HG03354 (cell line): ENCODE measurements around the gene MMP25.

Experiments
- ATAC-seq: cut with Tn5 transposase; IDR thresholded peaks from one replicate; pipeline ENCODE4 v1.9.1; 2021; ENCODE audit warnings: mild to moderate bottlenecking; ENCODE audit not compliant: unreplicated experiment, poor library complexity, severe bottlenecking

The MMP25 gene, protein sequence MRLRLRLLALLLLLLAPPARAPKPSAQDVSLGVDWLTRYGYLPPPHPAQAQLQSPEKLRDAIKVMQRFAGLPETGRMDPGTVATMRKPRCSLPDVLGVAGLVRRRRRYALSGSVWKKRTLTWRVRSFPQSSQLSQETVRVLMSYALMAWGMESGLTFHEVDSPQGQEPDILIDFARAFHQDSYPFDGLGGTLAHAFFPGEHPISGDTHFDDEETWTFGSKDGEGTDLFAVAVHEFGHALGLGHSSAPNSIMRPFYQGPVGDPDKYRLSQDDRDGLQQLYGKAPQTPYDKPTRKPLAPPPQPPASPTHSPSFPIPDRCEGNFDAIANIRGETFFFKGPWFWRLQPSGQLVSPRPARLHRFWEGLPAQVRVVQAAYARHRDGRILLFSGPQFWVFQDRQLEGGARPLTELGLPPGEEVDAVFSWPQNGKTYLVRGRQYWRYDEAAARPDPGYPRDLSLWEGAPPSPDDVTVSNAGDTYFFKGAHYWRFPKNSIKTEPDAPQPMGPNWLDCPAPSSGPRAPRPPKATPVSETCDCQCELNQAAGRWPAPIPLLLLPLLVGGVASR

DNA sequence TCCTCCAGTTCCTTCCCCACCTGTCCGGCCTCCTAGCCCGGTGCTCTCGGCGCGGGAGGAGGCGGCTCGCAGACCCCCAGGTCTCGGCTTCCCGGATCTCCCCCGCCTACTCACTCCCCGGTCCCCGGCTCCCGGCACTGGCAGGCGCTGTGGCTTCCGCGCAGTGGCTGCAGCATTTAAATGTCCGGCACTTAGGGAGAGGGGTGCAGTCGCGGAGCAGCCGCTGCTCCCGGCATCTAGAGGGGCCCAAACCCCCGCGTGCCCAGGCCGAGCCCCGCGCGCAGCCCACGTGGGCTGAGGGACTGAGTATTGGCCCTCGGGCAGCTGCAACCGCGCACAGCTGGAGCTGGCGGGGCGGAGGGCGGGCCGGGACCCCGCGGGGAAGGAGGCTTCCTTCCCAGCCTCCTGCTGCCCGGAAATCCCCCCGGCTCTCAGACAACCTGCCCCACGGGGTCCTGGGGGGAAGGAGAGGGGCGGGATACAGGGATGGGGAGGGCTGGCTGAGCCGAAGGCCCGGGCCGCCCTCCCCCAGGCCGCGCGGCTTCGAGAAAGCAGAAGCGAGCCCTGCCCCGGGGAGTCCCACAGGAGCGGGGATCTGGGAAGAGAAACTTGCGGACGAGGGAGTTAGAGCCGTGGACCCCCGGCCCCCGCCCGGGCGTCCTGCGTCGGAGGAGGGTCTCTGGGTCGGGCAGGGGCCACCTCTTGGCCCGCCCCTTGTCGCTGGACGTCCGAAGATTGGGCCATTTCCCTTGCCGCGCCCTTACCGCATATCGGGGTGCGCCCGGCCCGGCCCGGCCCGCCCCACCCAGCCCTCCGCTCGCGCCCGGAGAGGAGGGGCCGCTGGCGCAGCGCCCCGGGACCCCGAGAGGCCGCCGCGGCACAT lies at the start of gene MMP25:
Gene MMP25 (plus strand): TSS at position 804 of the 883 bp plus-strand sequence. CDS start 357 bp downstream, outside the sequence.
- ATAC-seq = no peak

DNA sequence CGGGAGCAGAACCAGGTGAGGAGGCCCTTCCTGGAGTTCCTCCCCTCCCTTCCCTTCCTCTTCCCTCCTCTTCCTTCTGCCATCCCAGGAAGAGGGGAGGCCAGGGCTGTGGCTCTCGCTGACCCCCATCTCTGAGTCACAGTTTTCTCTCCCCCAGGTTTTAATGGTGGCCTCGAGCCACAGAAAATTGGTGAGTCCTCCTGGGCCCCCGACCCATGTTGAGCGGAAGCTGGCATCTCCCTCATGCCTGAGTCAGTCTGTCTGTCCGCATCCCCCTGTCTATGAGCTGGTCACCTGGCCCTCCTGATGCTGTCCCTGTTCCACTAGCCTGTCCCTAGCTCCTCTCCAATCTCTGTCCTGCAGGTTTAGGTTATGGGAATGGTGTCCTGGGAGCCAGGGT lies 46.4 kb upstream of the MMP25 start:
- ATAC-seq = no peak

DNA sequence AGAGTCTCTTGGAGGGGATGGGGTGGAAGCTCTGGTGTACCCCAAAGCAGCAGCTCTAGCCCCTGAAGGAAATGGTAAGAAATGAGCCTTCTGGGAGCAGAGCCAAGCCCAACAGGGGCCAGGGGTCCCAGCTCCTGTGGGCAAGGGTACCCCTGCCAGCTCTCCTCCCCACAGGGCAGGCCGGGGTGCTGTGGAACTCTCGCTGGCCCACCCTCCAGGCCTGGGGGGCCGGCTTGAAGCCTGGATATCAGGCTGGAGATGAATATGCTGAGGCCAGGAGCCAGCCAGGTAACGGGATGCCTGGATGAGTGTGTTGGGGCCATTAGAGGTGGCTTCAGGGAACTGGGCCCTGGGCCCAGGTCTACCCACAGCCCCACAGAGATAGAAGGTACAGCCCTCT lies 45.8 kb upstream of the MMP25 start:
- no peak for ATAC-seq

DNA sequence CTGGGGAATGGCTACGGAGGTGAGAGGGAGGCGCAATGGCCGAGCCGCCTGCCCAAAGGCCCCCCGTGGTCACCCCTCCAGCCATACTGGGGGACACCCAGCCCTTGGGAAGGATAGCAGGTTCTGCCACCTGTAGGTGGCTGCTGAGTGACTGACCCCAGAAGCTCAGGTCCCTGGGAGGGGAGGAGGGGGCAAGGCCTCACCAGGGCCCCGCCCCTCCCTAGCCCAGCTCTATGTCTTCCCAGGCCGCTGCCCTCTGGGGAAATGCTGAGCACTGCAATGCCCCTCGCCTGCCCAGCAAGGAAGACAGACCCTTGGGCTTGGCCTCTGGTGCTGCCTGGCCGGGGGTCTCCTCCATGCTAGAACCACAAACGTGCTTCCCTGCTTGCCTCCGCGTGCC lies 45.0 kb upstream of the MMP25 start:
- ATAC-seq = no peak

DNA sequence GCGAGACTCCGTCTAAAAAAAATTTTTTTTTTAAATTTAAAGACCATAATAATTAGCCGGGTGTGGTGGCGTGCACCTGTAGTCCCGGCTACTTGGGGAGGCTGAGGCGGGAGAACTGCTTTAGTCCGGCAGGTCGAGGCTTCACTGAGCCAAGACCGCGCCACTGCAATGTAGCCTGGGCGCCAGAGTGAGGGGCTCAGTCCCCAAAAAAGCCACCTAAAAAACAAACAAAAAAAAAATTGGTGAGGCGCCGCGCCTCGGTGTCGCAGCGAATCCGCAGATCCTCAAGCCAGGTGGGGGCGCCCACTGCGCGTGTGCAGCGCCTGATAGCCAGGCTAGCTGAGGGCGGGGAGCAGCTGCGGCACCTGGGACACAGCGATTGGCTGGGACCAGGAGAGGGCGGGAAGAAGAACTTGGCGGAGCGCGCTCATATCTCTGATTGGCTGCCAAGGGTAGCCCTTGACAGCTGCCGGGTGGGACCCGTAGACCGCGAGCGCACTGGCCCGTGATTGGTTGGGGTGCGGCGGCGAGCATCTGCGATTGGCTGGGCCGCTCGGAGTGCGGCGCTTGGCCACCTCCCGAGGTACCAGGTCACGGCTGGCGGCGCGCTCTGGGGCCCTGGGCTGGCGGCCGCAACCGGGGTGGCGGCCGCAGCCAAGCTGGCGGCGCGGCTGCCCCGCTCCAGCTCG lies 42.6 kb upstream of the MMP25 start:
- ATAC-seq = peak; percentile 90

DNA sequence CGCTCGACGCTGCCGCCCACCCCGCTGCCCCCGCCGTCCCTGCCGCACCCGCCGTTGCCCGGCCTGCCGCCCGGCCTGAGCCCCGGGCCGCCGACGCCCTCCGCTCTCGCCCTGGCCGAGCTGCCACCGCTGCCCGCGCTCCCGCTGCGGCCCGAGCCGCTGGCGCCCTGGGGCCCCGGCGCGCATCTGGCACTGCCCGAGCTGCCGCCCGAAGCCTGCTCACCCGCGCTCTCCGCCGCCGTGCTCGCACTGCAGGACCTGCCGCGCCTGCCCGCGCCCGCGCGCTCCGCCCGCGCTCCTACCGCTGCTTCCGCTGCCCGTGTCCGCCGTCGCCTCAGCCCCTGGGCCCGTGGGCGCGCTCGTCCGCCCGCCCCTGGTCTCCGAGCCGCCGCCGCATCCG lies 42.0 kb upstream of the MMP25 start:
- ATAC-seq = peak; percentile 12

DNA sequence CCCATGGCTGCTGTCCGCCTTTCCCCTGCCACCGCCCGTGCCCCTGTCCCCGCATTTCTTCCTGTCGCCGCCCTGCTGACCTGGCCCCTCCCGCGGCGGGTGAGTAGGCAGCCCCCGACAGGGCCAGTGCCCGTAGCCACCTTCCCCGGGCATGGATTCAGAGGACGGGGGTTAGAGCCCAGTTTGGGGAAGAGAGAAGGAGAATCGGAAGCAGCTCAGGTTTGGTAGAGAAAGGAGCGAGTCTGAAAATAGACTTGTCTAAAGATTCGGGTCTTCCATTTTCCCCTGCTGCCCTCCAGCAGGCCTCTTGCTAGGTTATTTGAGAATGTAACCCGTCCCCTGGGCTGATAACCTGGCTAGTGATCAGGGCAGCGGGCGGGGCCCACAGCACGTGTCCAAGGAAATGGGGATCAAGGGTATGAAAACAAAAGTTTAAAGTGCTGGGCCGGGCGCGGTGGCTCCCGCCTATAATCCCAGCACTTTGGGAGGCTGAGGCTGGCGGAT lies 41.5 kb upstream of the MMP25 start:
- no peak for ATAC-seq

DNA sequence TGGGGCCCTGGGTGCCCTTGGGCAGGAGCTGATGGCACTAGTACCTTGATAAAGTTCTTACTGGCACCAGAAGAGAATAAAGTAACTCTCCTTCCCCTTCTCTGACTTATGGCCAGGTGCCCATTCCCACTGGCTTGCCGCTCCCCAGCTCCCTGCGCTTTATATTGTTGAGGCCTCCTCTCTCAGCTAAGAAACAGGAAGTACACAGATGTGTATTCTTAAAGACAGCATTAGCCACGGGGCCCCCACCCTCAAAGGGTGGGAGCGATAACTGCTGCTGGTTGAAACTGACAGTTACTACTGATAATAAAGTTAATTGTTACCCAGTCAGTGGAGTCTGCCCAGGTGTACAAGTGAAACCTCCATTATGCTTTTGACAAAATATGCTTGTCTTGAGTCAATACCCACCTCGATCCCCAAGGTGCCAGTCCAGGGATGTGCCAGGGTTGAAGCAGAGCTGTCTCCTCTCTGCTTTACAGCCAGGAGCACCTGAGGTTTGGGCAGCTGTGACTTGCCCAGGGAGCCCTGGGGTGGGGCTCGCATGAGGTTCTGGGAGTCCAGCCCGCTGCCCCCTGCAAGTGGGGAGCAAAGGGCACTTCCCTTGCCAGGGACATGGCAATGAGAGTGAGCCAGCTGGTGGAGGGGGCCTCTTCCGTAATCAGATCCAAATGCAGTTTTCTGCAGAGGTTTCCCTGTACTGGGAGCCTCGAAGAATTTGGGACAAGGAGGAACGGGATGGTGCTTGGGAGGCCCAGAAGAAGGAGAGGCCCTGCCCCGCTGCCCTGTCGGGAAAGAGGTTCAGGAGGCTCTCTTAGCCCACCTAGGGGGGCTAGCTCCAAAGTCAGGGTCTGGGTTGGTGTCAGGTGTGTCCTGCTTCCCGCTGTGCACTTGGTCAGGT lies 39.1 kb upstream of the MMP25 start:
- no peak for ATAC-seq

DNA sequence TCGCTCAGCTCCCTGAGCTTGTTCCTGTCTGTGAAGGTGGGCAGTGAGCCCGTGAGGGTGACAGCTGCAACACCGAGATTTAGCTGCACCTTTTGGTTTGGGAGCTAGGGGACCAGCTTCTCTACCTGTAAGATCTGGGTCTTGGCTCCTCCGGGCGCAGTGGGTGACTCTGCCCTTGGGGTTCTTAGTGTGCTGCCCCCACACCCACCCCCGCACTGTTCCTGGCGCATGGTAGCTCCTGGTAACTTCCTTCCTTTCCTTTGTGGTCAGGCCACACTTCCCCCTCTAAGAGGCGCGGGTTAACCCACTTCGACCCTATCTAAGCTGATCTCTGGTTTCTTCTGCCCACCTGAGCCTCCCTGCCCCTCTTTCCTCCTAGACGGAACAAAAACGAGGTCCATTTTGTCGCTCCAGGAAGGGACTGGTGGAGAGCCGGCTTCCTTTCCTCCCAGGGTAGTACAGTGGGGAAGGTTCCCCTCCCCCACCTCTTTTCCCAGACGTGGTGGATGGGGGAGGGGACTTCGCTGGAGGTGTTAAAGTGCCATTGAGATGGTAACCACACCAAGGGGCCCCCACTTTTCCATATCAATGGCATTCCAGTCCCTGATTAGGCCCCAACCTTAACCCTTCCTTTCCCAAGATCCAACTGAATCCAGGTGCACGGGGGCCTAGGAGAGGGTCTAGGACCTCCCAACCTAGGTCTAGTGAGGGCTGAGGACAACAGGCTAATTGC lies 38.2 kb upstream of the MMP25 start:
- ATAC-seq = no peak

DNA sequence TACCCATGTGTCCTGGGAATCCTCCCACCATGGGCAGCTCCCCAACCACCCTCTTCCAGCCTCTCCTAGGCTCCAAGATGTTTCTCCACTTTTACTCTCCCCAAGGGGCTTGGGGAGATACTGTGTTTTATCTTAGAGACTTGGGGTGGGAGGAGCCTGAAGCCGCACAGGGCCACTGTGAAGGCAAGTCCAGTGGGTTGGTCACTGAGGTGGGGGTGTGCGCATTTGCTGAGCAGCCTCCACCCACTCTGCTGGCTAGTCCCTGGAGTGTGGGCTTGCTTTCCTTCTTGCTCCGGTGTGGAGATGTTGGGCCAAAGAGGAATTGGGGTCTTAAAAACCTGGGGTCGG lies 37.7 kb upstream of the MMP25 start:
- no peak for ATAC-seq

DNA sequence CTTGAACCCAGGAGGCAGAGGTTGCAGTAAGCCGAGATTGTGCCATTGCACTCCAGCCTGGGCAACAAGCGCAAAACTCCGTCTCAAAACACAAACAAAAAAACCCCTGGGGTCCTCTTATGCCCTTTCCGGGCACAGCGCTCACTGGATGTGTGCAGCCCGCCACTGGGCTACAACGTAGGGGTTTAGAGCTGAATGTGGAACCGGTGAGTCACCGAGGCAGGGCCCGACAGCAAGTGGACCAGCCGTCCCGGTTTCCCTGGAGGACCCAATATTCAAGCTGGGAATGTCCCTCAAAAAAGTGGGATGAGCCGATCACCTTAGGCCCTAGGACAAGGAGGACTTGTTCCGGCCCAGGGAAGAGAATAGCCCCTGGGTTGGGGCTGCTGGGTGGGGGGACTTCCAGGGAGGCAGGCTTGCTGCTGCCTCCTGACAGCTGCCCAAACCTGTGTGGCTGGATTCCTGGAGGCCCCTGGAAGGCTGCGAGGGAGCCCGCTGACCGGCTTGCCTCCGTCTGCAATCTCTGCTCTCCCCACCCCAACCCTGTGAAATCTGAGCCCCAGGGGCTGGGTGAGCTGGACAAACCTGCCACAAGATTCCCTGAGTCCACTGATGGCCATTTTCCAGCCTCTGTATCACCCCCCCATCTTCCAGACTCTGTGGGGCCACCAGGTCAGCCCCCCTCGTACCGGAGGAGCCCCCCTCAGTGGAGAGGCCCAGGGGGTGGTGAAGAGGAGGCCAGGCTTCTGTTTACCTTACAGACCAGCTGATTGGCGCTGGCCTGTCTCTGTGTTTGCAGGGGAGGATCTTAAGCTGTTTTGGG lies 36.6 kb upstream of the MMP25 start:
- no peak for ATAC-seq

DNA sequence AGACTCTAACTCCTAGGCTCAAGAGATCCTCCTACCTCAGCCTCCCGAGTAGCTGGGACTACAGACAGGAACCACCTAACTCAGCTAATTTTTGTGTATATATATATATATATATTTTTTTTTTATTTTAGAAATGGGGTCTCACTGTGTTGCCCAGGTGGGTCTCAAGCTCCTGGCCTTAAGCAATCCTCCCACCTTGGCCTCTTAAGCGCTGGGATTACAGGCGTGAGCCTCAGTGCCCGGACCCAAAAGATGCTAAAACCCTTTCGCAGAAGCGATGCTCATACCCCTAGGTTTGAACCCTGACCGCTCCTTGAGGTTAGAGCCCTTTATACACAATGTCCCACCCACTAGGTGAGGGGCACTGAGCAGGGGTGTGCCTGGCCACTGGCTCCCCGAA lies 35.9 kb upstream of the MMP25 start:
- ATAC-seq = no peak

DNA sequence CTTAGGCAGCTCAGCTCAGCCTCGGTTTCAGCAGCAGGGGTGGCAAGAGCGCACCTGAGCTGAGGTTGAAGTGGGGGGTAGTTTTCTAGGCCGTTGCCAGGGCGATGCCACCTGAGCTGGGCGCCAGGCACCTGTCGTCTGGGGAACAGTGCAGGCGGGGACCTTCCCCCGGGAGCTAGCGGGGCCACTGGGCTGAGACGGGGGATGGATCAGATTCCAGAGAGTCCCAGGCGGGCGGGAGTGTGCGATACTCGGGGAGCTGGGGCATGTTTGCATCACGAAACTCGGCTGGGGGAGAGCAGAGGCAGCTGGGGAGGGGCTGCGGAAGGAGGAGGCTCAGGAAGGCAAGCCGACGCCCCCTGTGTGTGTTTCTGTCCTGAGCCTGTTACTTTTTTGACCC lies 34.1 kb upstream of the MMP25 start:
- no peak for ATAC-seq

DNA sequence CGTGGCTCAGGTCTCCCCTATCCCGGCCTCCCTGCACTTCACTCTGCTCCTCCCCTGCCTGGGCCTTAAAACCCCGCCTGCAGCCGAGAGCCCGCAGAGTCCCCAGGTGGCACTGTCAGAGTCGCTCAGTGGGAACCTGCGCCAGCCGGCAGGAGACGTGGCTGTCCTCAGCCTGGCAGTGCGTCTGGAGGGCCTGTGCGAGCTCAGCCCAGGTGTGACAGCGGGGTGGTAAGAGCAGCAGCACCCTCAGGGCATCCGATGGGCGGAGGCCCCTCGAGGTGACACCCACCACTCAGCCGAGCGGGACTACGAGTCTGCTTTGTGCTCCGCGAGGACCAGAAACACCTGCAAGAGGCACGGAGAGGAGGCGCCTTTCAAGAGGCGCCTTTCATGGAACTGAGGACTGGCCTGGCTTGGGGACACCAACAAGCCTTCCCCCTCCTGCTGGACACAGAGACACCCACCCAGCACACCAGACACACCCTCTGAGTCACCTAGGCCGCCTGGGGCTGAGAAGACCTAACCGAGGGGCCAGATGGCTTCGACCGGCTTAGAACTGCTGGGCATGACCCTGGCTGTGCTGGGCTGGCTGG lies 33.4 kb upstream of the MMP25 start, which contains the start of gene CLDN9:
Gene CLDN9 (plus strand): TSS at position 96 of the 593 bp plus-strand sequence. CDS start 440 bp downstream, at position 536.
- ATAC-seq = no peak

DNA sequence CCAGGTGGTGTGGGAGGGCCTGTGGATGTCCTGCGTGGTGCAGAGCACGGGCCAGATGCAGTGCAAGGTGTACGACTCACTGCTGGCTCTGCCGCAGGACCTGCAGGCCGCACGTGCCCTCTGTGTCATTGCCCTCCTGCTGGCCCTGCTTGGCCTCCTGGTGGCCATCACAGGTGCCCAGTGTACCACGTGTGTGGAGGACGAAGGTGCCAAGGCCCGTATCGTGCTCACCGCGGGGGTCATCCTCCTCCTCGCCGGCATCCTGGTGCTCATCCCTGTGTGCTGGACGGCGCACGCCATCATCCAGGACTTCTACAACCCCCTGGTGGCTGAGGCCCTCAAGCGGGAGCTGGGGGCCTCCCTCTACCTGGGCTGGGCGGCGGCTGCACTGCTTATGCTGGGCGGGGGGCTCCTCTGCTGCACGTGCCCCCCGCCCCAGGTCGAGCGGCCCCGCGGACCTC lies 32.8 kb upstream of the MMP25 start:
- ATAC-seq = no peak

DNA sequence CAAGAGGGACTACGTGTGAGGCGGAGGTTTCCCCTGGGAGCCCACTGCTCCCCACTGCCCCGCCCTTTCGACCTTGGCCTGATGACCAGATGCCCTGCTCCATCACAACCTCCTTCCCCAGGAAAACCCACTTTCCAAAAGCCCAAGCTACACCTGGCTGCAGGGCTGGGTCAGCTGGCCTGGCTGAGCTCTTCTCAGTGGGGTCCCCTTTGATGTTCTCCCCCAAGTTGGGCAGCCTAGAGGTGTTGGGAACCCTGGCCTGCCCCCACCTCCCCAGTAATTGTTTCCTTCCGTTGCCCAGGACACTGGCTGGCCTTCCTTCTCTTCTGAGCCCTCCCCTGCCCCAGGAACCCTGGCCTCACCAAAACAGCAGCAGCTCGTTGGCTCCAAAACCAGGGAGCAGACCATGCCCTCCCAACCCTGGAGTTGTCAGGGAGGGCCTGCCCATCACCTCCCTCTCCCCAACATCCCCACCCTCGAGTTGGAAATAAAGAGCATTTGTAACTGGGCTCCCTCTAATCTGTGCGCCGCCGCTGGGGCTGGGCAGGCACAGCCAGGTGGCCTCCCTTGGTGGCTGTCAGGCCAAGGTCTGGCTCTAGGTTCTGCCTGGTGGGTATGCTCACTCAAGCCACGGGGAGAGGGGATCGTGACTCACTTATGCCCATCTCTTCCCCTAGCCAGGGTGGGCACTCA lies 32.2 kb upstream of the MMP25 start:
- ATAC-seq = no peak
